Neural cell (in vitro differentiated cells): Measurements from ENCODE around the gene AASS. TPM values are rescaled to one million over a fixed set of nuclear protein-coding genes. Genes with fewer than 3 reads are reported as not detected.

Experiments
- H2AFZ ChIP-seq: fragments of 200-600, 300-800 bp; sonication (generic), shearing (Covaris generic); 2 replicates; pipeline ENCODE4 v1.6.0; 2014; ENCODE audit warnings: low read depth, mild to moderate bottlenecking, antibody characterized with exemption, low read length, moderate library complexity
- H3F3A ChIP-seq: fragments of 200-600 bp; shearing (Covaris generic); 2 replicates; pipeline ENCODE4 v1.6.1; 2016; ENCODE audit warnings: mild to moderate bottlenecking, moderate library complexity, mixed read lengths, antibody characterized with exemption, low read length; ENCODE audit not compliant: insufficient read depth, poor library complexity, severe bottlenecking
- H3K27ac ChIP-seq: fragments of 200-600, 300-800 bp; sonication (generic), shearing (Covaris generic); 2 replicates; pipeline ENCODE4 v1.5.1; 2014; ENCODE audit warnings: mild to moderate bottlenecking, low read length, moderate library complexity
- H3K27me3 ChIP-seq: fragments of 300-800, 200-600 bp; sonication (generic), shearing (Covaris generic); 2 replicates; pipeline ENCODE4 v1.6.0; 2014; ENCODE audit warnings: mild to moderate bottlenecking, low read depth, low read length, moderate library complexity; ENCODE audit not compliant: insufficient read depth
- H3K36me3 ChIP-seq: fragments of 300-800, 200-600 bp; sonication (generic), shearing (Covaris generic); 2 replicates; pipeline ENCODE4 v1.5.1; 2014; ENCODE audit warnings: mild to moderate bottlenecking, antibody characterized with exemption, low read length, moderate library complexity; ENCODE audit not compliant: insufficient read depth
- H3K4me2 ChIP-seq: fragments of 300-800, 200-600 bp; sonication (generic), shearing (Covaris generic); 2 replicates; pipeline ENCODE4 v1.6.0; 2014; ENCODE audit warnings: mild to moderate bottlenecking, low read length
- H3K4me3 ChIP-seq: fragments of 300-800, 200-600 bp; sonication (generic), shearing (Covaris generic); 2 replicates; pipeline ENCODE4 v1.5.1; 2014; ENCODE audit warnings: mild to moderate bottlenecking, low read length, moderate library complexity
- H3K79me2 ChIP-seq: fragments of 200-600 bp; shearing (Covaris generic); replicated peaks from 2 replicates; pipeline ENCODE4 v1.6.0; 2014; ENCODE audit warnings: mild to moderate bottlenecking, low read length, moderate library complexity; ENCODE audit not compliant: insufficient read depth
- H3K9ac ChIP-seq: fragments of 300-800, 200-600 bp; sonication (generic), shearing (Covaris generic); 2 replicates; pipeline ENCODE4 v1.6.1; 2016; ENCODE audit warnings: mild to moderate bottlenecking, low read length, mixed read lengths
- H3K9me2 ChIP-seq: fragments of 200-600 bp; shearing (Covaris generic); 2 replicates; pipeline ENCODE4 v1.6.1; 2016; ENCODE audit warnings: mild to moderate bottlenecking, low read length, mixed read lengths; ENCODE audit not compliant: insufficient read depth
- H3K9me3 ChIP-seq: fragments of 200-600, 300-800 bp; sonication (generic), shearing (Covaris generic); 2 replicates; pipeline ENCODE4 v1.6.1; 2016; ENCODE audit warnings: mild to moderate bottlenecking, mixed run types, low read length, moderate library complexity, mixed read lengths
- H4K20me1 ChIP-seq: fragments of 200-600 bp; shearing (Covaris generic); 2 replicates; pipeline ENCODE4 v1.6.1; 2016; ENCODE audit warnings: mild to moderate bottlenecking, mixed run types; ENCODE audit not compliant: insufficient read depth
- CTCF ChIP-seq: fragments of 450-650 bp; IDR thresholded peaks from 2 replicates; pipeline ENCODE4 v1.5.1; 2014; ENCODE audit warnings: antibody characterized with exemption, mild to moderate bottlenecking, moderate library complexity; ENCODE audit not compliant: poor library complexity, severe bottlenecking
- EP300 ChIP-seq: fragments of 450-650 bp; conservative IDR thresholded peaks from 2 replicates; pipeline ENCODE4 v1.6.1; 2014; ENCODE audit warnings: antibody characterized with exemption, mild to moderate bottlenecking, moderate library complexity; ENCODE audit not compliant: poor library complexity, severe bottlenecking
- EZH2 ChIP-seq: fragments of 200-600, 300-800 bp; shearing (Covaris generic), sonication (generic); IDR thresholded peaks from 2 replicates; pipeline ENCODE4 v1.6.1; 2014; ENCODE audit warnings: antibody characterized with exemption, low read length, borderline replicate concordance, mild to moderate bottlenecking; ENCODE audit not compliant: insufficient read depth, poor library complexity, severe bottlenecking
- MXI1 ChIP-seq: fragments of 450-650 bp; conservative IDR thresholded peaks from 2 replicates; pipeline ENCODE4 v1.6.1; 2014; ENCODE audit warnings: antibody characterized with exemption, mild to moderate bottlenecking; ENCODE audit not compliant: poor library complexity, severe bottlenecking
- POLR2AphosphoS5 ChIP-seq: IDR thresholded peaks from 2 replicates; pipeline ENCODE4 v1.6.1; 2012
- RAD21 ChIP-seq: fragments of 450-650 bp; conservative IDR thresholded peaks from 2 replicates; pipeline ENCODE4 v1.6.1; 2014; ENCODE audit warnings: antibody characterized with exemption, mild to moderate bottlenecking, moderate library complexity
- REST ChIP-seq: IDR thresholded peaks from 2 replicates; pipeline ENCODE4 v1.6.1; 2012; ENCODE audit warnings: borderline replicate concordance
- SMC3 ChIP-seq: fragments of 450-650 bp; conservative IDR thresholded peaks from 2 replicates; pipeline ENCODE4 v1.6.1; 2014; ENCODE audit warnings: antibody characterized with exemption, mild to moderate bottlenecking, moderate library complexity; ENCODE audit not compliant: poor library complexity
- TAF1 ChIP-seq: IDR thresholded peaks from 2 replicates; pipeline ENCODE4 v1.6.1; 2012; ENCODE audit warnings: low read depth
- polyA plus RNA-seq: library from polyadenylated mRNA; depleted of rRNA; stranded (reverse); fragments of >200 nt; gene quantifications from 2 replicates; pipeline ENCODE4 v1.2.3, GENCODE V29; 2014

The AASS gene
- polyA plus RNA-seq, 1 donor from 2014 or later, result 12.5 TPM

GRCh38 chr7:122161628-122162027 is 17.6 kb upstream of the AASS start:
- Histone ChIP-seq H2AFZ (no peak overlapping the region), H3K9ac (no peak overlapping the region), H3K79me2 (no peaks in the 10 kb centered on the region), H3K36me3 (no peaks in the 10 kb centered on the region), H3K9me3 (no peaks in the 10 kb centered on the region), H3K4me3 (no peak overlapping the region), H3K27ac (no peak overlapping the region), H3K27me3 (no peaks in the 10 kb centered on the region), H3K4me2 (no peak overlapping the region), H4K20me1 (no peaks in the 10 kb centered on the region), H3F3A (no peaks in the 10 kb centered on the region), H3K9me2 (no peaks in the 10 kb centered on the region)
- TF ChIP-seq CTCF, result no peak
- no peak for TF ChIP-seq EP300
- no peak for TF ChIP-seq EZH2
- TF ChIP-seq MXI1, result no peak
- TF ChIP-seq RAD21, result no peak
- TF ChIP-seq SMC3, result no peak
- TF ChIP-seq POLR2AphosphoS5, result no peak
- no peak for TF ChIP-seq TAF1
- TF ChIP-seq REST, result no peak

GRCh38 chr7:122155566-122155965 is 11.5 kb upstream of the AASS start:
- H3K27me3 ChIP-seq, result no peaks in the 10 kb centered on the region
- TF ChIP-seq EP300 (no peak), REST (no peak), CTCF (no peak), SMC3 (no peak), POLR2AphosphoS5 (no peak), MXI1 (no peak), EZH2 (no peak), RAD21 (no peak), TAF1 (no peak)
- no peaks in the 10 kb centered on the region for H4K20me1 ChIP-seq
- no peak overlapping the region for H3K4me3 ChIP-seq
- H3K36me3 ChIP-seq, result no peaks in the 10 kb centered on the region
- no peak overlapping the region for H3K9ac ChIP-seq
- H3K79me2 ChIP-seq, result no peaks in the 10 kb centered on the region
- H3K4me2 ChIP-seq, result no peak overlapping the region
- no peak overlapping the region for H3K27ac ChIP-seq
- no peak overlapping the region for H2AFZ ChIP-seq
- no peaks in the 10 kb centered on the region for H3K9me3 ChIP-seq
- H3F3A ChIP-seq, result no peaks in the 10 kb centered on the region
- H3K9me2 ChIP-seq, result no peaks in the 10 kb centered on the region
